Duodenal mucosa (tissue), 2 donors: Measurements from ENCODE around the gene SORBS2.

Experiments used
- H3K27ac ChIP-seq: one replicate; pipeline ENCODE4 v1.7.0; 2013; ENCODE audit warnings: low read depth, low read length
- H3K27me3 ChIP-seq, 2 donors: one replicate each; pipeline ENCODE4 v1.7.0; 2013; ENCODE audit warnings: low read length in 2 of 2, control low read depth in 1 of 2; ENCODE audit not compliant: insufficient read depth in 2 of 2, control insufficient read depth in 1 of 2
- H3K36me3 ChIP-seq, 2 donors: one replicate each; pipeline ENCODE4 v1.7.0; 2013; ENCODE audit warnings: low read length in 2 of 2, control low read depth in 1 of 2; ENCODE audit not compliant: insufficient read depth in 2 of 2, control insufficient read depth in 1 of 2
- H3K4me1 ChIP-seq, 2 donors: one replicate each; pipeline ENCODE4 v1.7.0; 2013; ENCODE audit warnings: low read length in 2 of 2, control low read depth in 1 of 2; ENCODE audit not compliant: insufficient read depth in 2 of 2, control insufficient read depth in 1 of 2
- H3K4me3 ChIP-seq, 2 donors: one replicate each; pipeline ENCODE4 v1.7.0; 2013; ENCODE audit warnings: low read length in 2 of 2, low read depth in 1 of 2
- H3K9ac ChIP-seq, 2 donors: one replicate each; pipeline ENCODE4 v1.7.0; 2013; ENCODE audit warnings: low read length in 2 of 2, low read depth in 1 of 2
- H3K9me3 ChIP-seq, 2 donors: one replicate each; pipeline ENCODE4 v1.7.0; 2013; ENCODE audit warnings: low read length in 2 of 2, control low read depth in 1 of 2; ENCODE audit not compliant: control insufficient read depth in 1 of 2

SORBS2 gene

DNA sequence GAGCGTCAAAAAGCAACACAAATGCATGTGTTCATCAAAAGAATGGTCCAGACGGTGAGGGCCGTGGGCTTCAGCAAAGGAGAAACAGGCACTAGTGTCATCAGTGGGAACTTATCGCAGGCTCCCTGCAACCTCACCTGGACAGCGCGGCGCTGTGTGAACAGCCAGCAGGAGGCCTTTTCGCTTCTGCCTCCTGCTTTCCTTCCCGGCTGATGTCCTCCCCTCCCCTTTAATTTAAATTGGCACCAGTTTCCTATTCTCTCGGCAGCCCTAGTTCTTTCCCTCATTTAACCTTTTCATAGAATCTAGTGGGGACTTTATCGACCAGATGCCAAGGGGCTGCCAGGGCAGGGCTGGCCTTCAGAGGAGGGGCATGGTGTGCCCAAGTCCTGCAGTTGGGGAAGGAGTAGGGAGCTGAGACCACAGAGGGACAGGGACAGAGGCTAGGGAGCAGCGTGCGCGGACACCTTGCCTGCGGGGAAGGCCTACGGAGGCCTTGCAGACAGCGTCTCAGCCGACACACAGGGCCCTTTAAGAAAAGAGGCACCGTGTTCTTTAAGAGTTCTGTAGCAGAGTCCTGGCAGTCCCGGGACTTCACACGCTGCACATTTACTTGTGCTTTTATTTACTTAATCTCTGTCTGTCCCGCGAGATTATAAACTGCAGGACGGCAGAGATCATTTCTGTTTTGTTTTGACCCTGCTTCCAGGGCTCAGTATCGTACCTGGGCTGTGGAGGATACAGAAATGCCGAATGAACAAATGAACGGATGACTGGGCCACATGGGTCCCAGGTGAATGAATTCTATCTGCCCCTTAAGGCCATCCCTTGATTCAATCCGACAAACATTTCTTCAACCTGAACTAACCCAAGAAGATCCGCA, 8.4 kb upstream of the SORBS2 start:
- Histone ChIP-seq H3K27me3 (no peaks in the 10 kb centered on the region), H3K27ac (no peak overlapping the region), H3K4me3 (no peak overlapping the region), H3K36me3 (no peaks in the 10 kb centered on the region), H3K9ac (no peak overlapping the region), H3K4me1 (peaks cover 0 to 5% of the 10 kb centered on the region in 2 donors), H3K9me3 (no peaks in the 10 kb centered on the region)

DNA sequence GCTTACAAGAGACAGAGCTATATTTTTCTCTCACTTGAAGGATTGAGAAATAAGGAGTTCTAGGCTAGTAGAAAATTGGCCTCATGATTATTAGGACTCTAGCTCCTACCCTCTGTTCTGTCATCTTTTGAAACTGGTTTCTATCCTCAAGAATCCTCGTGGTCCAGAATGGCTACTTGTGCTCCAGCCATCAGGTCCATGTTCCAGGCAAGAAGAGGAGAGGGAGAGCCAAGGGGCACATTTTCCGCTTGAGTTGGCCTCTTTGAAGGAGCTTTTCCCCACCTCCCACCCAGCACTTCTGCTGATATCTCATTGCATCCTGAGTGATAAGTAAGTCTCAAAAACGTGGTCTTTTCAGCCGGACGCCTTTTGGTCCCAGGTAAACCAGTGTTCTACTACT, 7.2 kb upstream of the SORBS2 start:
- Histone ChIP-seq H3K27me3 (no peaks in the 10 kb centered on the region), H3K4me3 (no peak overlapping the region), H3K9me3 (no peaks in the 10 kb centered on the region), H3K36me3 (no peaks in the 10 kb centered on the region), H3K27ac (no peak overlapping the region), H3K9ac (no peak overlapping the region), H3K4me1 (peaks cover 0 to 5% of the 10 kb centered on the region in 2 donors)

DNA sequence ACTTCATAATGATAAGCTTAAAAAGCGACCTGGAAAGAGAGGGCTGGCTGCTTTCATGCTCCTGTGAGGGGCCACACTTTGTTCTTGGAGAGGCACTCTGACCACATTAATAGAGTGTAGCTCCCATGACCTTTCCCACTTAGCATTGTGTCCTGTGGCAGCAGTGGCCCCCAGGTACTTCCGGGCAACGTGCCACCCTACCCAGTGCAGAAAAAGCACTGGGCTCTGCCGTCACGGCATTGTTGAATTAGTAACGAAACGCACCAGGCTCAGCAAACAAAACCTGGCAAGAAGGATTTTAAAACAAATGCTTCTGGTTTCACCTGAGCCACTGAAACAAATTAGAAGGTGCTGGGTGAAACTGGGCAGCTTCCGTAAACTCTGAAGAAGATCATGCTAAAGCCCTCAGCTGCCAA, 5.4 kb upstream of the SORBS2 start:
- no peak overlapping the region for H3K4me3 ChIP-seq
- H3K27ac ChIP-seq, result no peak overlapping the region
- peaks cover 0 to 5% of the 10 kb centered on the region in 2 donors for H3K4me1 ChIP-seq
- no peaks in the 10 kb centered on the region for H3K27me3 ChIP-seq
- no peaks in the 10 kb centered on the region for H3K36me3 ChIP-seq
- no peaks in the 10 kb centered on the region for H3K9me3 ChIP-seq
- H3K9ac ChIP-seq, result no peak overlapping the region

- no peaks in the 10 kb centered on the region for H3K9me3 ChIP-seq
- no peak overlapping the region for H3K27ac ChIP-seq
- no peaks in the 10 kb centered on the region for H3K27me3 ChIP-seq
- H3K4me1 ChIP-seq, result peaks cover 0 to 5% of the 10 kb centered on the region in 2 donors
- H3K9ac ChIP-seq, result no peak overlapping the region
- H3K36me3 ChIP-seq, result no peaks in the 10 kb centered on the region
- no peak overlapping the region for H3K4me3 ChIP-seq
Measured at GRCh38 chr4:185813133-185813532, 1.1 kb upstream of the SORBS2 start.

DNA sequence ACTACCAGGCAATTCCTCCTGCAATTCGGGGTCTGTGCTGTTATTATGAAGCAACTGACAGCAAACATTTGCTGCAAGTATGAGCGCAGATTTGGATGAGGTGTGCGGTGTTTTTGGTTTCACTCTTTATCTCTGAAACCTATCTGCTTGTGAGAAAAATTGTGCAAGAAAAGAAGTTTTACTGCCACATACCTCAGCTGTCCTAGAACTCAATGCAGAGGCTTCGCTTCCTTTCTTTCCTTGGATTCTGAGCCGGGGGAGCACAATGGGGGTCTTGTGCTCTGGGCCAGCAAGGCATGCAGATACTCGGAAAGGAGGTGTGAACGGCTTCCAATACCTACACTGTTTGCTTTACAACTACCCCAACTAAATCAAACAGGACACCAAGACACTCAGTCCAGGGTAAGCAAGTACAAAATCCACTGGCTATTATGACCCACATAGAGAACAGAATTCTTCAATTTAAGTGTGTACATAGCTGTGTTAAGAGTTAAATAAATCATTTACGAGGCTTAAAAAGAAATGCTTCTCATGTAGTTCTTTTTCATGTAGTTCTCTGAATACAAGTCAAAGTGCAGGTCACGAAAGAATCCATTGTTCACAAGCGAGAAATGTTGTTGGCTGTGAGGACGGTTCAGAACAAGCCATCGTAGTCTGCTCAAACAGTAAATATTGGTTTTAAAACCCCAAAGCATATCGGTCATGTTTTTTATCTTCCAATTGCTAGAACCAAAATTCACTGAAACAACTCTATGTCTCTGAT, 1.1 kb downstream of the SORBS2 start:
- H3K4me3 ChIP-seq, result peak overlapping the region; percentile 78 to 83
- H3K9ac ChIP-seq, result peak overlapping the region; percentile 50 to 55

DNA sequence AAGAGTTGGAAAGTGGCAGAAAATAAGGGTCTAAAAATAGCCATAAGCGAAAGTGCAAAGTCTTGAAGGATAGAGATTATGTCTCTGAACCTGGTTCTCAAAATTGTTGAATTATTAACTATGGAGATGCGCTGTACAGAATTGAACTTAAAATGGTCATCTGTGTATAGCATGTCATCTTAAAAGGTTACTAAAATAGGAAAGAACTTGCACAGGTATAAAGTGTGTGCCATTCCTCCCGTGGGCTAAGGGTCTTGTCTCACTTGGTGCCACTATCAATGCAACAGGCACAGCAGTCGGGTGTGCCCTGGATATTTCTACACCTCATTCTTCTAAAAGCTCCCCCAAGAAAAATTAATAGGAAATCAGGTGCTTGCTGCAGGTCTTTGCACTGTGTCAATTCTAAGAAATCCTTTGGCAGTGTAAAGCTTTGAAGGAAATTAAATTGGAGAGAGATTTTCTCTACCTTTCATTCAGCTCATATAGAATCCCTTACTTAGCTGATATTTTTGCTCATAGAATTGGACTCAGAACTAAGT, 2.4 kb downstream of the SORBS2 start:
- H3K4me3 ChIP-seq, result peak overlapping the region in 1 of 2 donors; percentile 38
- H3K9ac ChIP-seq, result no peak overlapping the region
- H3K36me3 ChIP-seq, result no peaks in the 10 kb centered on the region
- H3K27me3 ChIP-seq, result no peaks in the 10 kb centered on the region
- H3K4me1 ChIP-seq, result no peaks in the 10 kb centered on the region
- H3K9me3 ChIP-seq, result no peaks in the 10 kb centered on the region
- no peak overlapping the region for H3K27ac ChIP-seq

More for the DNA sequence above, 1.1 kb downstream of the SORBS2 start:
- Histone ChIP-seq H3K4me1 (no peaks in the 10 kb centered on the region), H3K27me3 (no peaks in the 10 kb centered on the region), H3K9me3 (no peaks in the 10 kb centered on the region), H3K36me3 (no peaks in the 10 kb centered on the region), H3K27ac (peak overlapping the region; percentile 3)

DNA sequence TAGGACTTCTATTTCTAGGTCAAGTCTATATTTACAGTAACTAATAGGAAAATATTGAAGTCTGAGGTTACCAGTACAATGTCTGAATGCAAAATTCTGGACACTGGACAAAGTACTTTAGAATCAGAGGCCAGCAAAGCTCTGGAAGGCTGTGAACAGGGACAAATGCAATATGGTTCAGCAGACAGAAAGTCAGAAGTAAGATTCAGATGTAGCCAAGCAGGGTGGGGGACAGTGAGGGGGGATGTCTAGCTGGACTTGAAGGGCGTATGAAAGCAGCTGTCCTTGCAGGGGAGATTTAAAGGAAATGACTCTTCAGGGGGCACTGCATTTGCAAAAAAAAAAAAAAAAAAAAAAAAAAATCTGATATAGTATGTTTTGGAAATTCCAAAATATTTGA, 2.9 kb downstream of the SORBS2 start:
- H3K36me3 ChIP-seq, result no peaks in the 10 kb centered on the region
- no peak overlapping the region for H3K27ac ChIP-seq
- H3K9ac ChIP-seq, result no peak overlapping the region
- no peaks in the 10 kb centered on the region for H3K4me1 ChIP-seq
- H3K4me3 ChIP-seq, result peak overlapping the region in 1 of 2 donors; percentile 8
- H3K9me3 ChIP-seq, result no peaks in the 10 kb centered on the region
- no peaks in the 10 kb centered on the region for H3K27me3 ChIP-seq

- Histone ChIP-seq H3K4me3 (no peak overlapping the region), H3K27ac (no peak overlapping the region), H3K4me1 (no peaks in the 10 kb centered on the region)
Measured at GRCh38 chr4:185805979-185806378, 6.0 kb downstream of the SORBS2 start.

GRCh38 chr4:185805262-185805802, 6.7 kb downstream of the SORBS2 start:
- Histone ChIP-seq H3K9ac (no peak overlapping the region), H3K4me3 (no peak overlapping the region), H3K27me3 (no peaks in the 10 kb centered on the region), H3K27ac (no peak overlapping the region), H3K4me1 (no peaks in the 10 kb centered on the region), H3K36me3 (no peaks in the 10 kb centered on the region), H3K9me3 (no peaks in the 10 kb centered on the region)

More at GRCh38 chr4:185805979-185806378, 6.0 kb downstream of the SORBS2 start:
- Histone ChIP-seq H3K27me3 (no peaks in the 10 kb centered on the region), H3K9me3 (no peaks in the 10 kb centered on the region), H3K9ac (no peak overlapping the region), H3K36me3 (no peaks in the 10 kb centered on the region)

- Histone ChIP-seq H3K9ac (no peak overlapping the region), H3K4me1 (no peaks in the 10 kb centered on the region), H3K27ac (no peak overlapping the region), H3K36me3 (no peaks in the 10 kb centered on the region), H3K9me3 (no peaks in the 10 kb centered on the region), H3K27me3 (no peaks in the 10 kb centered on the region), H3K4me3 (no peak overlapping the region)
Measured at GRCh38 chr4:185803022-185803421, 9.0 kb downstream of the SORBS2 start.
